Measurements from ENCODE around the gene EML1.

DNA sequence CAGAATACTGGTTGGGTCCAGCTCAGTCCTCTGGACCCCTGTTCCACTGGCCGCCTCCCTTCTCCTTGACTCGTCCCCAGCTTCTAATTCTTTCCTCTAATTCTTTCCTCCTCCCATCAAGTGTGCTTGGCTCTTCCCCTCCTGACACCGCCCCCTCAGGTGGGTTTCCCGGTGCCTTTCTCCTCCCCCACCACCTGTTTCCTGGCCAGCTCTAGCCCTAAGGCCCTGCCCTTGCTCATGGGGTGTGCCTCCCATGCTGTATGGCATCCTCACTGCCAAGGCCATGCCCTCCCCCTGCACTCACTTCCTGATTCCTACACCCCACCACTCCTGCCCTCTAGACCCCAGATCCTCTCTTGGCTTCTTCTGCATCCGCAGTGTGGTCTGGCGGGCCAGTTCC lies 12.1 kb upstream of the EML1 start:
- TF ChIP-seq POLR2A (IDR thresholded peaks at IDR 0.05; ENCODE audit: low read depth): no peak
- TF ChIP-seq, protein P1, sequence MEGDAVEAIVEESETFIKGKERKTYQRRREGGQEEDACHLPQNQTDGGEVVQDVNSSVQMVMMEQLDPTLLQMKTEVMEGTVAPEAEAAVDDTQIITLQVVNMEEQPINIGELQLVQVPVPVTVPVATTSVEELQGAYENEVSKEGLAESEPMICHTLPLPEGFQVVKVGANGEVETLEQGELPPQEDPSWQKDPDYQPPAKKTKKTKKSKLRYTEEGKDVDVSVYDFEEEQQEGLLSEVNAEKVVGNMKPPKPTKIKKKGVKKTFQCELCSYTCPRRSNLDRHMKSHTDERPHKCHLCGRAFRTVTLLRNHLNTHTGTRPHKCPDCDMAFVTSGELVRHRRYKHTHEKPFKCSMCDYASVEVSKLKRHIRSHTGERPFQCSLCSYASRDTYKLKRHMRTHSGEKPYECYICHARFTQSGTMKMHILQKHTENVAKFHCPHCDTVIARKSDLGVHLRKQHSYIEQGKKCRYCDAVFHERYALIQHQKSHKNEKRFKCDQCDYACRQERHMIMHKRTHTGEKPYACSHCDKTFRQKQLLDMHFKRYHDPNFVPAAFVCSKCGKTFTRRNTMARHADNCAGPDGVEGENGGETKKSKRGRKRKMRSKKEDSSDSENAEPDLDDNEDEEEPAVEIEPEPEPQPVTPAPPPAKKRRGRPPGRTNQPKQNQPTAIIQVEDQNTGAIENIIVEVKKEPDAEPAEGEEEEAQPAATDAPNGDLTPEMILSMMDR (IDR thresholded peaks at IDR 0.05): no peak

Measured in esophagus muscularis mucosa (tissue), 3 donors.